H1 (cell line): ENCODE measurements around the gene MIER2. TPM values are rescaled to one million over a fixed set of nuclear protein-coding genes. Genes with fewer than 3 reads are reported as not detected.

Source experiments
- ASH2L ChIP-seq: fragments of 200-600, 300-600 bp; sonication (generic); IDR thresholded peaks from one replicate; pipeline ENCODE4 v1.7.1; 2017; ENCODE audit warnings: low read length
- CHD1 ChIP-seq: IDR thresholded peaks from 2 replicates; pipeline ENCODE4 v1.6.1; 2012; ENCODE audit warnings: low read depth, low read length, improper control_type of control experiment
- RNF2 ChIP-seq: fragments of 200-900, 300-1000 bp; sonication (generic); IDR thresholded peaks from 2 replicates; pipeline ENCODE4 v1.7.1; 2016; ENCODE audit warnings: borderline replicate concordance, low read depth, mild to moderate bottlenecking, antibody characterized with exemption, low read length; ENCODE audit not compliant: poor library complexity, severe bottlenecking; ENCODE audit errors: missing control alignments
- SP2 ChIP-seq: IDR thresholded peaks from 2 replicates; pipeline ENCODE4 v1.6.1; 2012; ENCODE audit warnings: mild to moderate bottlenecking, low read length, inconsistent platforms
- TEAD4 ChIP-seq: IDR thresholded peaks from 2 replicates; pipeline ENCODE4 v1.6.1; 2012; ENCODE audit warnings: low read depth, low read length, inconsistent platforms, mixed read lengths
- ZNF274 ChIP-seq: IDR thresholded peaks from 2 replicates; pipeline ENCODE4 v1.7.0; 2012; ENCODE audit warnings: low read length, borderline replicate concordance; ENCODE audit errors: extremely low read depth
- polyA plus RNA-seq, 7 experiments: library from polyadenylated mRNA; depleted of rRNA in 3 of 7; stranded (reverse) in 5 of 7; unstranded in 2 of 7; fragments of >200 nt in 5 of 7; fragments of 200-250 nt in 2 of 7; gene quantifications; 1 replicate in 5 of 7; 2 replicates in 1 of 7; 4 replicates in 1 of 7; pipeline versions ENCODE4 v1.2.1 to v1.2.3, GENCODE V29; 2011 to 2013; ENCODE audit warnings: missing spikeins in 2 of 7, mixed read lengths in 2 of 7
- total RNA-seq: library from RNA; stranded (reverse); fragmentation: NEBNext Ultra II Directional; extraction: Animal tissue kit (Norgen Biotek cat#: 25700); gene quantifications from 2 replicates; pipeline ENCODE4 v1.2.1, GENCODE V29; 2021
- TF ChIP-seq, protein P1 (sequence below): fragments of 300-600 bp; sonication (generic); IDR thresholded peaks from 2 replicates; pipeline ENCODE4 v1.7.1; 2012; ENCODE audit warnings: low read length, moderate library complexity, mild to moderate bottlenecking, inconsistent platforms; ENCODE audit not compliant: insufficient replicate concordance

The MIER2 gene
- total and polyA plus RNA-seq, 2 of the 8 experiments (the other 6 are each of a cell fraction or from before 2014, with no cell fraction given), result 30.3 to 48.3 TPM

DNA sequence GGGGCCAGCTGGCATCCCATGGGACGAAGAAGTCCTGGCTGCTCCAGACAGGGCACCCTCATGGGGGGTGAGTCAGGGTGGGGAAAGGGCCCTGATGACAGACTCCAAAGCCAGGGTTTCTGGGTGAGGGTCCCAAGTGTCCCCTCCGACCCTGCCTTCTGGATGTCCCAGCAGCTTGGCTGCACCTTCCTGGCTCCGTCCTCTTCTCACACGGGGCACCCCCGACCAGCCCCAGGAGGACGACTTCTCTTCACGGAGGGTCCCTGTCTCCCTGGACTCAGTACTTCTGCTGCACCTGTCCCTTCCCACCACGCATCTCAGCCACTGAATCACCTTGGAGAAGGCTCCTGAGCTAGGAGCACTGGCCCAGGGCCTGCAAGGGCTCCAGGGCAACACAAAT, 19.9 kb downstream of the MIER2 start (continued):
- TF ChIP-seq, protein P1, sequence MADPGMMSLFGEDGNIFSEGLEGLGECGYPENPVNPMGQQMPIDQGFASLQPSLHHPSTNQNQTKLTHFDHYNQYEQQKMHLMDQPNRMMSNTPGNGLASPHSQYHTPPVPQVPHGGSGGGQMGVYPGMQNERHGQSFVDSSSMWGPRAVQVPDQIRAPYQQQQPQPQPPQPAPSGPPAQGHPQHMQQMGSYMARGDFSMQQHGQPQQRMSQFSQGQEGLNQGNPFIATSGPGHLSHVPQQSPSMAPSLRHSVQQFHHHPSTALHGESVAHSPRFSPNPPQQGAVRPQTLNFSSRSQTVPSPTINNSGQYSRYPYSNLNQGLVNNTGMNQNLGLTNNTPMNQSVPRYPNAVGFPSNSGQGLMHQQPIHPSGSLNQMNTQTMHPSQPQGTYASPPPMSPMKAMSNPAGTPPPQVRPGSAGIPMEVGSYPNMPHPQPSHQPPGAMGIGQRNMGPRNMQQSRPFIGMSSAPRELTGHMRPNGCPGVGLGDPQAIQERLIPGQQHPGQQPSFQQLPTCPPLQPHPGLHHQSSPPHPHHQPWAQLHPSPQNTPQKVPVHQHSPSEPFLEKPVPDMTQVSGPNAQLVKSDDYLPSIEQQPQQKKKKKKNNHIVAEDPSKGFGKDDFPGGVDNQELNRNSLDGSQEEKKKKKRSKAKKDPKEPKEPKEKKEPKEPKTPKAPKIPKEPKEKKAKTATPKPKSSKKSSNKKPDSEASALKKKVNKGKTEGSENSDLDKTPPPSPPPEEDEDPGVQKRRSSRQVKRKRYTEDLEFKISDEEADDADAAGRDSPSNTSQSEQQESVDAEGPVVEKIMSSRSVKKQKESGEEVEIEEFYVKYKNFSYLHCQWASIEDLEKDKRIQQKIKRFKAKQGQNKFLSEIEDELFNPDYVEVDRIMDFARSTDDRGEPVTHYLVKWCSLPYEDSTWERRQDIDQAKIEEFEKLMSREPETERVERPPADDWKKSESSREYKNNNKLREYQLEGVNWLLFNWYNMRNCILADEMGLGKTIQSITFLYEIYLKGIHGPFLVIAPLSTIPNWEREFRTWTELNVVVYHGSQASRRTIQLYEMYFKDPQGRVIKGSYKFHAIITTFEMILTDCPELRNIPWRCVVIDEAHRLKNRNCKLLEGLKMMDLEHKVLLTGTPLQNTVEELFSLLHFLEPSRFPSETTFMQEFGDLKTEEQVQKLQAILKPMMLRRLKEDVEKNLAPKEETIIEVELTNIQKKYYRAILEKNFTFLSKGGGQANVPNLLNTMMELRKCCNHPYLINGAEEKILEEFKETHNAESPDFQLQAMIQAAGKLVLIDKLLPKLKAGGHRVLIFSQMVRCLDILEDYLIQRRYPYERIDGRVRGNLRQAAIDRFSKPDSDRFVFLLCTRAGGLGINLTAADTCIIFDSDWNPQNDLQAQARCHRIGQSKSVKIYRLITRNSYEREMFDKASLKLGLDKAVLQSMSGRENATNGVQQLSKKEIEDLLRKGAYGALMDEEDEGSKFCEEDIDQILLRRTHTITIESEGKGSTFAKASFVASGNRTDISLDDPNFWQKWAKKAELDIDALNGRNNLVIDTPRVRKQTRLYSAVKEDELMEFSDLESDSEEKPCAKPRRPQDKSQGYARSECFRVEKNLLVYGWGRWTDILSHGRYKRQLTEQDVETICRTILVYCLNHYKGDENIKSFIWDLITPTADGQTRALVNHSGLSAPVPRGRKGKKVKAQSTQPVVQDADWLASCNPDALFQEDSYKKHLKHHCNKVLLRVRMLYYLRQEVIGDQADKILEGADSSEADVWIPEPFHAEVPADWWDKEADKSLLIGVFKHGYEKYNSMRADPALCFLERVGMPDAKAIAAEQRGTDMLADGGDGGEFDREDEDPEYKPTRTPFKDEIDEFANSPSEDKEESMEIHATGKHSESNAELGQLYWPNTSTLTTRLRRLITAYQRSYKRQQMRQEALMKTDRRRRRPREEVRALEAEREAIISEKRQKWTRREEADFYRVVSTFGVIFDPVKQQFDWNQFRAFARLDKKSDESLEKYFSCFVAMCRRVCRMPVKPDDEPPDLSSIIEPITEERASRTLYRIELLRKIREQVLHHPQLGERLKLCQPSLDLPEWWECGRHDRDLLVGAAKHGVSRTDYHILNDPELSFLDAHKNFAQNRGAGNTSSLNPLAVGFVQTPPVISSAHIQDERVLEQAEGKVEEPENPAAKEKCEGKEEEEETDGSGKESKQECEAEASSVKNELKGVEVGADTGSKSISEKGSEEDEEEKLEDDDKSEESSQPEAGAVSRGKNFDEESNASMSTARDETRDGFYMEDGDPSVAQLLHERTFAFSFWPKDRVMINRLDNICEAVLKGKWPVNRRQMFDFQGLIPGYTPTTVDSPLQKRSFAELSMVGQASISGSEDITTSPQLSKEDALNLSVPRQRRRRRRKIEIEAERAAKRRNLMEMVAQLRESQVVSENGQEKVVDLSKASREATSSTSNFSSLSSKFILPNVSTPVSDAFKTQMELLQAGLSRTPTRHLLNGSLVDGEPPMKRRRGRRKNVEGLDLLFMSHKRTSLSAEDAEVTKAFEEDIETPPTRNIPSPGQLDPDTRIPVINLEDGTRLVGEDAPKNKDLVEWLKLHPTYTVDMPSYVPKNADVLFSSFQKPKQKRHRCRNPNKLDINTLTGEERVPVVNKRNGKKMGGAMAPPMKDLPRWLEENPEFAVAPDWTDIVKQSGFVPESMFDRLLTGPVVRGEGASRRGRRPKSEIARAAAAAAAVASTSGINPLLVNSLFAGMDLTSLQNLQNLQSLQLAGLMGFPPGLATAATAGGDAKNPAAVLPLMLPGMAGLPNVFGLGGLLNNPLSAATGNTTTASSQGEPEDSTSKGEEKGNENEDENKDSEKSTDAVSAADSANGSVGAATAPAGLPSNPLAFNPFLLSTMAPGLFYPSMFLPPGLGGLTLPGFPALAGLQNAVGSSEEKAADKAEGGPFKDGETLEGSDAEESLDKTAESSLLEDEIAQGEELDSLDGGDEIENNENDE, result no peak
- no peak for TF ChIP-seq ZNF274
- no peak for TF ChIP-seq ASH2L
- TF ChIP-seq CHD1, result no peak
- TF ChIP-seq TEAD4, result no peak
- TF ChIP-seq SP2, result no peak
- TF ChIP-seq RNF2, result no peak
